K562 (cell line): ENCODE measurements around the gene GRAMD2B. TPM values are rescaled to one million over a fixed set of nuclear protein-coding genes. Genes with fewer than 3 reads are reported as not detected.

Experiments used
- CBFA2T3 ChIP-seq: fragments of 450-650 bp; IDR thresholded peaks from 2 replicates; pipeline ENCODE4 v1.6.1; 2017
- CHD4 ChIP-seq: fragments of 200-600 bp; sonication (generic); IDR thresholded peaks from 3 replicates; pipeline ENCODE4 v1.6.1; 2012; ENCODE audit warnings: low read depth, mild to moderate bottlenecking, mixed read lengths, low read length, inconsistent platforms; ENCODE audit not compliant: insufficient read depth, insufficient replicate concordance, poor library complexity, severe bottlenecking
- CTCFL ChIP-seq: IDR thresholded peaks from 2 replicates; pipeline ENCODE4 v1.6.1; 2011; ENCODE audit warnings: borderline replicate concordance, low read depth, mild to moderate bottlenecking, moderate library complexity, low read length; ENCODE audit not compliant: insufficient read depth, poor library complexity, severe bottlenecking
- E4F1 ChIP-seq: fragments of 250-450 bp; sonication (Bioruptor Pico); IDR thresholded peaks from 2 replicates; pipeline ENCODE4 v1.5.0; 2021; ENCODE audit warnings: mild to moderate bottlenecking, borderline replicate concordance
- ELF2 ChIP-seq: fragments of 250-450 bp; sonication (Bioruptor Pico); IDR thresholded peaks from 2 replicates; pipeline ENCODE4 v1.5.0; 2021; ENCODE audit warnings: mild to moderate bottlenecking
- EP300 ChIP-seq: IDR thresholded peaks from 2 replicates; pipeline ENCODE4 v1.6.1; 2012; ENCODE audit warnings: low read length, improper control_type of control experiment
- MBD2 ChIP-seq: sonication (generic); IDR thresholded peaks from 2 replicates; pipeline ENCODE4 v1.6.1; 2016; ENCODE audit warnings: low read depth, borderline replicate concordance
- MYC ChIP-seq, 2 experiments: fragments of 250-450 bp in 1 of 2; sonication (Bioruptor Pico) in 1 of 2; IDR thresholded peaks; 2 replicates each; pipeline versions ENCODE4 v1.5.1 to v1.6.1; 2012 to 2021; ENCODE audit warnings: low read depth in 2 of 2, borderline replicate concordance in 1 of 2, improper control_type of control experiment in 1 of 2, low read length in 1 of 2, mild to moderate bottlenecking in 1 of 2, moderate library complexity in 1 of 2
- NCOA2 ChIP-seq, 2 experiments: fragments of 450-650 bp; IDR thresholded peaks; 2 replicates each; pipeline ENCODE4 v1.6.1; 2018; ENCODE audit warnings: mild to moderate bottlenecking in 2 of 2, moderate library complexity in 1 of 2; ENCODE audit not compliant: partially characterized antibody in 2 of 2
- PKNOX1 ChIP-seq: fragments of 450-650 bp; IDR thresholded peaks from 2 replicates; pipeline ENCODE4 v1.6.1; 2016
- RBM25 ChIP-seq: fragments of 200-400 bp; formaldehyde crosslinking; IDR thresholded peaks from 2 replicates; pipeline ENCODE4 v1.6.1; 2018; ENCODE audit warnings: low read length, low read depth, moderate library complexity; ENCODE audit not compliant: severe bottlenecking
- SRF ChIP-seq, 2 experiments: fragments of 250-450, 450-650 bp in 1 of 2; sonication (Bioruptor Pico) in 1 of 2; sonication (generic) in 1 of 2; formaldehyde crosslinking; IDR thresholded peaks; 2 replicates each; pipeline versions ENCODE4 v1.5.0 to v1.5.1; 2020 to 2022; ENCODE audit warnings: mild to moderate bottlenecking in 1 of 2, missing genetic modification reagents in 1 of 2
- STAT5B ChIP-seq: fragments of 250-450 bp; sonication (Bioruptor Pico); IDR thresholded peaks from 2 replicates; pipeline ENCODE4 v1.8.0; 2021; ENCODE audit warnings: mild to moderate bottlenecking, inconsistent platforms
- TCF3 ChIP-seq: sonication (generic); formaldehyde crosslinking; IDR thresholded peaks from 2 replicates; pipeline ENCODE4 v1.4.0; 2020; ENCODE audit warnings: mild to moderate bottlenecking, missing genetic modification reagents
- ZEB2 ChIP-seq: fragments of 450-650 bp; IDR thresholded peaks from 2 replicates; pipeline ENCODE4 v1.6.1; 2016
- ZMIZ1 ChIP-seq, 2 experiments: fragments of 150-350 bp in 1 of 2; IDR thresholded peaks; 2 replicates each; pipeline ENCODE4 v1.6.1; 2012 to 2016; ENCODE audit warnings: low read depth in 2 of 2, low read length in 2 of 2, mild to moderate bottlenecking in 1 of 2, moderate library complexity in 1 of 2
- ZNF384 ChIP-seq: IDR thresholded peaks from 2 replicates; pipeline ENCODE4 v1.6.1; 2012; ENCODE audit warnings: low read depth, low read length, improper control_type of control experiment
- polyA plus RNA-seq, 8 experiments: library from polyadenylated mRNA; depleted of rRNA in 4 of 8; stranded (reverse) in 5 of 8; unstranded in 3 of 8; fragments of >200 nt; fragmentation: Nextera tagmentation in 2 of 8; fragmentation: Illumina TruSeq in 1 of 8; extraction: Ambion mirVana in 2 of 8; extraction: Trizol in 1 of 8; gene quantifications; 2 replicates each; pipeline versions ENCODE4 v1.2.1 to v1.2.3, GENCODE V29; 2011 to 2014; ENCODE audit warnings: inconsistent platforms in 1 of 8, missing spikeins in 1 of 8
- total RNA-seq, 7 experiments: library from RNA; depleted of rRNA in 6 of 7; stranded (reverse); fragments of >200 nt in 6 of 7; fragmentation: Illumina TruSeq in 2 of 7; extraction: Trizol in 2 of 7; gene quantifications; 2 replicates each; pipeline versions ENCODE4 v1.2.1 to v1.2.3, GENCODE V29; 2011 to 2021; ENCODE audit warnings: low replicate concordance in 1 of 7

The GRAMD2B gene
- total and polyA plus RNA-seq, 9 of the 15 experiments (the other 6 are each of a cell fraction or from before 2014, with no cell fraction given): 0.32 to 4.2 (median 1.4) TPM

- peak; percentile 89 for TF ChIP-seq PKNOX1
- TF ChIP-seq SRF (CRISPR knock-in tag; IDR thresholded peaks at IDR 0.05): 0 out of 4 replicates have a peak, but pooled peaks of 1 of the 2 experiments have one; percentile 69
- TF ChIP-seq ZNF384: no peak
- TF ChIP-seq E4F1 (CRISPR knock-in tag): no peak
- no peak for TF ChIP-seq CTCFL
- TF ChIP-seq ELF2 (CRISPR knock-in tag): no peak
- no peak for TF ChIP-seq RBM25
- peak; percentile 97 for TF ChIP-seq TCF3 (CRISPR knock-in tag)
- peak; percentile 96 for TF ChIP-seq CBFA2T3
- TF ChIP-seq NCOA2 (IDR thresholded peaks at IDR 0.05; ENCODE audit: partially characterized antibody in 2 of 2): peak; percentile 53 to 73
- no peak for TF ChIP-seq MYC (IDR thresholded peaks at IDR 0.05; ENCODE audit: low read depth, low read length)
- no peak for TF ChIP-seq MYC (CRISPR knock-in tag; IDR thresholded peaks at IDR 0.05; ENCODE audit: borderline replicate concordance, low read depth)
- no peak for TF ChIP-seq STAT5B (CRISPR knock-in tag)
- peak in 1 of 2 experiments; percentile 91; a peak in 2 of 4 replicates for TF ChIP-seq ZMIZ1 (IDR thresholded peaks at IDR 0.05; ENCODE audit: low read depth in 2 of 2, low read length in 2 of 2)
- TF ChIP-seq MBD2: peak; percentile 71
- peak; percentile 91 for TF ChIP-seq ZEB2
- no peak for TF ChIP-seq CHD4
- peak; percentile 94 for TF ChIP-seq EP300
Measured at GRCh38 chr5:126514558-126515141, 91.4 kb downstream of the GRAMD2B start (continued).
